T-helper 22 cell (primary cell): ENCODE results near the gene SLC4A1AP.
A peak's percentile ranks its signal among the peaks of the same experiment; 100 is the strongest.
"Not testable (repeated sequence)": the region's sequence is repeated elsewhere in the genome, so short reads cannot be mapped to it uniquely, and the experiment has no call there.

Source experiments
- DNase-seq: peaks from one replicate; pipeline ENCODE4 v3.0.0-alpha.2; 2020; ENCODE audit warnings: low read depth

Gene SLC4A1AP, protein sequence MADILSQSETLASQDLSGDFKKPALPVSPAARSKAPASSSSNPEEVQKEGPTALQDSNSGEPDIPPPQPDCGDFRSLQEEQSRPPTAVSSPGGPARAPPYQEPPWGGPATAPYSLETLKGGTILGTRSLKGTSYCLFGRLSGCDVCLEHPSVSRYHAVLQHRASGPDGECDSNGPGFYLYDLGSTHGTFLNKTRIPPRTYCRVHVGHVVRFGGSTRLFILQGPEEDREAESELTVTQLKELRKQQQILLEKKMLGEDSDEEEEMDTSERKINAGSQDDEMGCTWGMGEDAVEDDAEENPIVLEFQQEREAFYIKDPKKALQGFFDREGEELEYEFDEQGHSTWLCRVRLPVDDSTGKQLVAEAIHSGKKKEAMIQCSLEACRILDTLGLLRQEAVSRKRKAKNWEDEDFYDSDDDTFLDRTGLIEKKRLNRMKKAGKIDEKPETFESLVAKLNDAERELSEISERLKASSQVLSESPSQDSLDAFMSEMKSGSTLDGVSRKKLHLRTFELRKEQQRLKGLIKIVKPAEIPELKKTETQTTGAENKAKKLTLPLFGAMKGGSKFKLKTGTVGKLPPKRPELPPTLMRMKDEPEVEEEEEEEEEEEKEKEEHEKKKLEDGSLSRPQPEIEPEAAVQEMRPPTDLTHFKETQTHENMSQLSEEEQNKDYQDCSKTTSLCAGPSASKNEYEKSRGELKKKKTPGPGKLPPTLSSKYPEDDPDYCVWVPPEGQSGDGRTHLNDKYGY

DNA sequence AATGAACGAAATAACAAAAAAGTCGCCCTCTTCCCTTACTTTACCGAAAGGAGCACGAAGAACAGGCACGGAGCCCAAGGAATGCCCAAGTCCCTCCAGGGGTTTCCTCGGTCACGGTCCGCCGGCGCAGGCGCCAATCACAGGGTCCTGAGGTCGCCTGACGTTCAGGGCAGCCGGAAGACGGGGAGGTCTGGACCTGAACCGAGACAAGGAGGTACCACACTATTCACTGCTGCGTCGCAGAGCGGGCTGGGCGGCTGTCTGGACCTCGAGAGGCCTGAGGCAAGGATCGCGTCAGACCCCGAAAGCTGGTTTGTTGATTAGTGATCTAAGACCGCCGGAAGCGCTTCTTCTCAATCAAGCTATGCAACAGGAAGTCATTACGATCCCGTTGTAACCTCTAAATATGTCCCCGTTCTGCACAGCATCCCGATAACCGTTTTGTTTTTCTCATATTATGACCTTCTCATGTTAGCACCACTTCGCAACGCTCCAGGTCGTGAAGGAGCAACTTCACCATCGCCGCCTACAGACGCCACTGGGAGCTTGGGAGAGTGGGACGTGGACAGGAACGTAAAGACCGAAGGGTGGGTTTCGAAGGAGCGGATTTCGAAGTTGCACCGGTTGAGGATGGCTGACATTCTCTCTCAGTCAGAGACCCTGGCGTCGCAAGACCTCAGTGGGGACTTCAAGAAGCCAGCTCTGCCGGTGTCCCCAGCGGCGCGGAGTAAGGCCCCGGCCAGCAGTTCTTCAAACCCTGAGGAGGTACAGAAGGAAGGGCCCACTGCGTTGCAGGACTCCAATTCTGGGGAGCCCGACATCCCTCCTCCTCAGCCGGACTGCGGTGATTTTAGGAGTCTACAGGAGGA, at the start of gene SLC4A1AP, which contains the start of gene SUPT7L:
SLC4A1AP (plus strand) TSS at position 605 of the 869 bp plus-strand sequence; CDS start at position 631, 26 bp downstream.
SUPT7L (minus strand) TSS at position 330 of the 869 bp plus-strand sequence. CDS start 1,422 bp downstream, outside the sequence.
- peak; percentile 56 for DNase-seq

DNA sequence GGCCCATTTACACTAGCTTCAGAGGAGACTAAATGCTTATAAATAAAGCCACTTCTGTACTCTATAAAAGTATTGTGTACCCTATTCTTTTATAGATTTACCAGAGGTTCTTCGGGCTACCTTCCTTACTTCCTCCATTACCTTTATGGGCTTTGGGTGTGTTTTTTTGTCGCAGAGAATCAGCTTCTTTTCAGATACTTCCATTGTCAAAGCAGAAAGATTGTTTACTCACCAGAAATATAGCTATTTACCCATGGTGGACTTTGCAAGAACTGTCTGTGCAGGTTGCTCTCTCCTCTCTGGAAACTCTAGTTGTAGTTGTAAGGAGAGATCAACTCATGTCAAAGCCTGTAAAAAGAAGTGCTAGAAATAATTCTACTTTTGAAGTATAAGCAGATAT, 49.7 kb upstream of the SLC4A1AP start:
- DNase-seq = no peak

DNA sequence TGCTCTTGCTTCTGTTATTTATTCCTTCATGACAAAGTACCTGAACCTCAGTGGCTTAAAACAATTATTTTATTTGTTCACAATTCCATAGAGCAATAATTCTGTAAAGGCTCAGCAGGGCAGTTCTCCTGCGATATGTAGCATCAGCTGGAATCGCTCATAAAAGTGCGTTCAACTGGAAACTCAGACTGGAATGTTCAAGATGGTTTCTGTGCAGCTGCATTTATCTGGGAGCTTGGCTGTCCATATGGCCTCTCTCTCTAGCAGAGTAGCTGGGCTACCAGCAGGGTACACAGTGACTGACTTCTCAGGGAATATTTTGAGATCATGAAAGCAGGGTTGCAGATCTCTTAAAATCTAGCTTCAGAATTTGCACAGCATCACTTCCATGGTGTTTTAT, 48.4 kb upstream of the SLC4A1AP start:
- DNase-seq = no peak

GRCh38 chr2:27621524-27621923, 42.2 kb upstream of the SLC4A1AP start:
- no peak for DNase-seq

DNA sequence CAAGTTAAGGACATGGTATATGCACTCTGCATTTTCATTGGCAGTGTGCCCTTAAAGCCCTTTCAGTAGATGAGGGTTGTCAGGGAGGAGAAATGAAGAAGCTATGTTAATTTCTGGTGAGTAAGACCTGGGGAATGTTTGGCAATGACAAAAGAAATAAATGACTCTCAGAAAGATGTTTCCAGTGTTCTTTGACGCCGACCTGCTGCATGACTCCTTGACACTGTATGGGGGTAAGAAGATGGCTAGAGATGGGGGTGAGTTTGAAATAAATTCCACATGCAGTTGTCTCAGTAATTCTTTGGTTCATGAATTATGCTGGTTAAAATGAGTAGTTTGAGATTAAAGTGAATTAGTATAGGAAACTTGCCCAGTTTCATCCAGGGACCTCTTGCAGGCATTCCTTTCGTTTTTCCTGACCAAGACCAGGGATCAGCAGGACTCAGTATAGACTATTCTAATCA, 40.7 kb upstream of the SLC4A1AP start:
- no peak for DNase-seq

DNA sequence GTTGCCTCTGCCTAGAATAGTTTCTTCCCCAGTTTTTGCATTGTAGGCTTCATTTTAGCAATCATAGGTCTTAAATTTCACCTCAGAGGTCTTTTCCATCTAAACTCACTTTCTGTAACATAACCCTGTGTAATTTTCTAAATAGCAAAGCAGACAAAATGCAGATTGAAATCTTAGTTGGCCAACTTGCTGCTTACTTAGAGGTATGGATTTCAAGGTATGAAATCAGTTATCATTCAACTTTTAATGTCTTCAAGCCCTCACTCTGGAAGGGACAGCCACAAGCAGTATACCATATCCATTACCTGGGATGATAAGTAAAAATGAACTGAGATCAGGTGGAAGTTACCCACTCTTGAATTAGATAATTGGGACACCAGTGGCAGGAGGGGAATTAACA, 38.7 kb upstream of the SLC4A1AP start:
- DNase-seq = no peak

- not testable (repeated sequence) for DNase-seq
Observed at GRCh38 chr2:27626323-27626722, 37.4 kb upstream of the SLC4A1AP start.

DNA sequence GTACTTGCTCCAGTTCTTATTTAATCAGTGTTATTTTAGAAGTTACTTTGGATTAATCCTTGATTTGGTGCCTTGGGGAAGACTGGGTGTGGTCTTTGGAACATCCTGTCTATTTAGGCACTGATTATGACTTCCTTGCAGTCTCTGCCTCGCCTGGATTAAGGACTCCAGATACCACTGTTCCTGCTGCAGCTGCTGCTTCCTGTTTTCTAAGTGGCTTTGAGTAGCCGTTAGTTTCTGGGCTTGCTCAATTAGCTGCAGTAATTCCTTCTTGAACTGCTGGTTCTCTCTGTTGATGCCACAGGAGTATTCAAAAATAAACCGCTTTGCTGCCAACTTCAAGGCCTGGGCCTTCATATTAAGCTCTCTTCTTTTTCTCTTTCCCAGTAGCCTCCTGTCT, 36.8 kb upstream of the SLC4A1AP start:
- not testable (repeated sequence) for DNase-seq

DNA sequence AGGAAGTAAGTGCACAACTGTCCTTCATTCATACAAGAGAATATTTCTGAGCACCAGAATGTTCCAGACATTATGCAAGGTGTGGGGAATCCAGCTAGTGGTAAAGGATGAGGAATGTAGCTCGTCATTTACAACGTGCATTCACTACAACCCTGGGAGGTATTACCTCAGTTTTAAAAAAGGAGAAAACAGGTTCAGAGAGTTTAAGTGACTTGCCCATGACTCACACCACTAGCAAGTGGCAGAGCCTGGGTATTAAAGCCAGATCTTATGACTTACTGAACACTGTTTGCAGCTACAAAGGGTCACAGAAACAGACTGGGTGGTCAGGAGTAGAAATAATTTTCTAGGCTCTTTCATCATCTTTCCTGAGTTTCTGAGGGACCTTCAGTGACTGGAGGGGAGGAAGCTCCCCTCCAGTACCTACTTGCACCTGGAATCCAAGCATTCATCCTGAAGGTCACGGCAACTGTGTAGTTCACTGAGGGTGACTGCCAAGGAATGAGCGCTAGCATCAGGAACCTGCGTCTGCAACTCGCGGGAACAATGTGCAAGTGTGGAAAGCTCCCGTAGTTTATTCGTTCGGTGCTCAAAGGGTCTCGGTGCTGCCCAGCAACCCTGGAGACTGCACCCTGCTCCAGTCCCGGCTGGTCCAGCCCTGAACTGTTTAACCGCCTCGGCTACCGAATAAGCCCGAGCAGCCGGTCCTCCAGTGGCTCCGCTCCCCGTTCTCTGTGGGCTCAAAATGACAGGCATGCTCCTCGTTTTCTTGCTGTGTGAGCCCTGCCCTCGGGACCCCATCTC, 35.5 kb upstream of the SLC4A1AP start:
- no peak for DNase-seq

GRCh38 chr2:27628767-27629709, 34.7 kb upstream of the SLC4A1AP start, which contains the start of the genes CCDC121 and GPN1:
Gene CCDC121 (minus strand): TSS chr2:27629012. CDS start chr2:27627799, 1,213 bp downstream.
Gene GPN1 (plus strand): TSS chr2:27629050. CDS start chr2:27629059, 9 bp downstream.
- peak; percentile 92 for DNase-seq

DNA sequence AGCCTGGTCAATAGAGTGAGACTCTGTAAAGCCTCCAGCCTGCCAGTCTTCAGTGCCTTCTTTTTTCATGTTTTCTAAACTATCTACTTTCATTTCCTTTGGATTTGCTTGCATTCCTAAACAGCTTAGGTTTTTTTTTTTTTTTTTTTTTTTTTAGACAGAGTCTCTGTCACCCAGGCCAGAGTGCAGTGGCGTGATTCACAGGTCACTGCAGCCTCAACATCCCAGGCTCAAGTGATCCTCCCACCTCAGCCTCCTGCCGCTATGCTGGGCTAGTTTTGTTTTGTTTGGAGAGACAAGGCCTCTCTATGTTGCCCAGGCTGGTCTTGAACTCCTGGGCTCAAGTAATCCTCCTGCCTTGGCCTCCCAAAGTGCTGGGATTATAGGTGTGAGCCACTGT, 33.4 kb upstream of the SLC4A1AP start:
- not testable (repeated sequence) for DNase-seq

GRCh38 chr2:27634291-27634690, 29.4 kb upstream of the SLC4A1AP start:
- no peak for DNase-seq

GRCh38 chr2:27636766-27637165, 26.9 kb upstream of the SLC4A1AP start:
- no peak for DNase-seq

DNA sequence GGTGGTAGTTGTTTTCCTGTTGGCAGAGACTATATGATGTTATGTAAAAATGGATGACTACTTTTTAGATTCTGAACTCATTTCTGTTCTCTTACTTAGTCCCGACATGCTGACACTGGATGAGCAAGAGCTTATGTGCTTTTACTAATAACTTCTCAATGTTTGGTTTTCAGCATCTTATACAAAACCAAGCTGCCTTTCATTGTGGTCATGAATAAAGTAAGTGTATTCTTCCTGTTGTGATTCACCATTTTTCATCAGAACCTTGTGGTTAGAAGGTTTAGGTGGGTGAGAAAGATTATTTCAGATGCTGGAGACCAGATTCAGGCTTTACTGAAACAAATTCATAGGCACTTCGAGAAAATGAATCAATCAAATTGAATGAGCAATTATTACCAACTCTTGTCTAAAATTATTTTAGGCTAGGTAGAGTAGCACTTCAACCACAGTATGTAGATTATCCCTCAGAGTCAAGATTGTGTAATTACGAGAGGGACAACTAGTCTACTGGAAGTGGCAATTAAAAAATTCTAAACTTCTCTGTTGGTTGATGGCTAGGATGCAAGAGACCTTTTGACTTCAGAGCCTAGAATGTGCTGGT, 25.6 kb upstream of the SLC4A1AP start:
- no peak for DNase-seq

DNA sequence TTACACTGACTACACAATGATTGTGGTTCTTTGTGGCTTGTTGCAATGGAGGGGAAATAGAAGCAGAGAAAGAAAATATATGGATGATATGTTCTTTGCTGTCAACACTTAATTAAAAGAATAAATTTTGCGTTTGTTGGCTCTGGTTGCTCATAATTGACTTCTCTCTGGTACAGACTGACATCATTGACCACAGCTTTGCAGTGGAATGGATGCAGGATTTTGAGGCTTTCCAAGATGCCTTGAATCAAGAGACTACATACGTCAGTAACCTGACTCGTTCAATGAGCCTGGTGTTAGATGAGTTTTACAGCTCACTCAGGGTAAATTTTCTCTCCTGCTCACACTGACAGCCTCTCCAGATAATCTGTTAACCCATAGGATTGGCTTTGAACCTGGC, 25.0 kb upstream of the SLC4A1AP start:
- no peak for DNase-seq

DNA sequence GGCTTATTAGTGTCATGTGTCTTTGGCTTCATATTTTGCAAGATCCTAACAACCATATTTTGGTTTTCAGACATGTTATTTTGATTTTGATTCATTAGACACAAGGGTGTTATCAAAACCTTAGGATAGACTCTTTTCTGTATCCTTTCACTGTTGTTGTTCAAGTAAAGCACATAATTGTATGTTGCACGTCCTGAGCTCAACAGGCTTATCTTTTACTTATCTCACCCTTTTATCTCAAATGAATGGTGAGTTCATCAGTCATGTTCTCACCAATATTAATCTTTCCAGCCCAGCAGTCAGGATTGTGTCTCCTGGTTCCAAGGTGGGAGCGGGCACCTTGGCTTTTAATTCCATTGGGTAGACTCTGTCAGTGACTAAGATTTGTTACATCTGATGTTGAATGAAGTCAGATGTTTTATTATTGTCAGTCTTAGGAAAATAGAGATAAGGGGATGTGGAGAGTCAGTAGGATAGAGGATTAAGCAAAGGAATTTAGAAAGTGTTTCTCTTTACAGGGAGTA, 22.9 kb upstream of the SLC4A1AP start:
- no peak for DNase-seq

DNA sequence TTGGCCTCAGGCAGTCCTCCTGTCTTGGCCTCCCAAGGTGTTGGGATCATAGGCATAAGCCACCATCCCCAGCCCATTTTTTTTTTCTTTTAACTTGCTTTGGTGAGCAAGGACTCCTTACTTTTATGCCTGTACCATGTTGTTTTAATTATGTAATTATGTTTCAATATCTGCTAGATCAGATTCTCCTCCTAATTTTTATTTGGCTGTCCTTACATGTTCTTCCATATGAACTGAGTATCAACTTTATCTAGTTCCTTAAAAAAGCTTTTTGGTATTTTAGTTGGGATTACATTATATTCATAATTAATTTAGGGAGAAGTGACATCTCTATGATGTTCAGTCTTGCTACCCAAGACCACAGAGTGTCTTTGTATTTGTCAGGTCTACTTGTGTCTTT, 18.5 kb upstream of the SLC4A1AP start:
- no peak for DNase-seq

- DNase-seq = no peak
Observed at GRCh38 chr2:27647289-27647688, 16.4 kb upstream of the SLC4A1AP start.

DNA sequence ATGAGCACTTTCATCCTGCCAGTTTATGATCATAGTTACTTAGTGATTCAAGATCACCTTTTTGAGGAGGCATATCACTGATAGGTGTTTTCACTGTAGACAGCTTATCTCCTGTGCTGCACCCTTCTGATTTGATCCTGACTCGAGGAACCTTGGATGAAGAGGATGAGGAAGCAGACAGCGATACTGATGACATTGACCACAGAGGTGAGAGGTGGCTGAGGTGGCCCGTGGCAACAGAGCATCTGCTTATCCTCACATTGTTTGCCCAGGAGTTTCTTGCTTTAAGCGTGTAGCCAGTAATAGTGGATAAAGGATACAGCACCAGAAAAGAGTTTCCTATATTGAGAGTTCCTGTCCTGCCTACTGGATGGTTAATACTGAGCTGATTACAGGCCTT, 16.0 kb upstream of the SLC4A1AP start:
- DNase-seq = no peak
